Thyroid gland (tissue), 4 donors: ENCODE data around the gene RPH3AL.

Experiments used
- CTCF ChIP-seq, 6 experiments: fragments of 200-600 bp in 3 of 6; fragments of 450-650 bp in 3 of 6; sonication (generic) in 3 of 6; IDR thresholded peaks; one replicate each; pipeline ENCODE4 v1.5.1; 2016 to 2019; ENCODE audit warnings: antibody characterized with exemption in 6 of 6, mild to moderate bottlenecking in 2 of 6, inconsistent platforms in 1 of 6, moderate library complexity in 1 of 6
- POLR2A ChIP-seq, 2 donors: fragments of 450-650 bp; IDR thresholded peaks; one replicate each; pipeline ENCODE4 v1.6.1; 2017; ENCODE audit warnings: antibody characterized with exemption in 2 of 2, mild to moderate bottlenecking in 2 of 2, moderate library complexity in 1 of 2

GRCh38 chr17:238071-238963 is 114.3 kb downstream of the RPH3AL start:
- TF ChIP-seq CTCF (IDR thresholded peaks at IDR 0.05) (no peak), POLR2A (IDR thresholded peaks at IDR 0.05) (no peak)
